HG03354 (cell line): ENCODE measurements around the gene TTLL1.
"Not testable (repeated sequence)": the region's sequence is repeated elsewhere in the genome, so short reads cannot be mapped to it uniquely, and the experiment has no call there.

Source experiments
- ATAC-seq: cut with Tn5 transposase; IDR thresholded peaks from one replicate; pipeline ENCODE4 v1.9.1; 2021; ENCODE audit warnings: mild to moderate bottlenecking; ENCODE audit not compliant: unreplicated experiment, poor library complexity, severe bottlenecking

TTLL1 gene

DNA sequence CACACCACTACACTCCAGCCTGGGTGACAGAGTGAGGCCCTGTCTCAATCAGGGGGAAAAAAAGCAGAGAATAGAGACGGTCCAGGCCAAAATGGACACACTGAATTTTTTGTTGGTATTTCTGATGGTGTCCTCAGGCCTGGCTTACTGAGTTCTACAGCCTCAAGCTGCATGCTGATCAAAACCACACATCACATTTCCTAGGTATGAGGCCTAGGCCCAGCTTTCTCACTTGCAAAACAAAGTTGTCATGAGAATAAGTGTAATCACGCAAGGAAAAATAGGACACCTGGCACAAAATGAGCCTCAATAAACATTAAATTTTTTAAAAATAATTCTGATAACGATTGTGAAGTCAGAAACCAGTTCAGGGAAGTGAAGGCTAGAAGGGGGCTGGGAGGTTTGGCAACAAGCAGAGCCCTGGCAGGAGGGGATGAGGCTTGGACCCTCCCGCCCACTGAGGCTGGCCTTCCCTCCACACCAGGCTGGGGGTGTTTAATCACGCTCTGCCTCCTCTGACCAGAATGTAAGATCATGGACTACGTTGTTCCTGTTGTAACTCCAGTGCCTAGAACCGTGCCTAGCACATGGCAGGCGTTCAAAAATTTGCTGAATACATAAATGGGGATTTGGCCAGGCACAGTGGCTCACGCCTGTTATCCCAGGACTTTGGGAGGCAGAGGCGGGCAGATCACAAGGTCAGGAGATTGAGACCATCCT is 92.4 kb downstream of the TTLL1 start:
- no peak for ATAC-seq

DNA sequence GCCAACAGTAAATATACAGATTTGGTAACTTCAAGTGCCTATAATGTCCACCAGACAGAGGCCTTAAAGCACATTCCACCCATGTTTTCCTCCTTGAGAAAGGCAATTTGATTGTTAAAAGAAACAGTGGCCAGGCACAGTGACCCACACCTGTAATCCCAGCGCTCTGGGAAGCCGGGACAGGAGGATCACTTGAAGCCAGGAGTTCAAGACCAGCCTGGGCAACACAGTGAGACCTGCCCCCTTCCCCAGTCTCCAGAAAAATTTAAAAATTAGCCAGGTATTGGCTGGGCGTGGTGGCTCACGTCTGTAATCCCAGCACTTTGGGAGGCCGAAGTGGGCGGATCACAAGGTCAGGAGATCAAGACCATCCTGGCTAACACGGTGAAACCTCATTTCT is 93.5 kb downstream of the TTLL1 start:
- not testable (repeated sequence) for ATAC-seq

- ATAC-seq = no peak
These were observed 94.2 kb downstream of the TTLL1 start for GRCh38 chr22:42994917-42995562.

- no peak for ATAC-seq
These were observed 94.8 kb downstream of the TTLL1 start for GRCh38 chr22:42994276-42994916.

GRCh38 chr22:42993651-42994275 is 95.4 kb downstream of the TTLL1 start:
- ATAC-seq = no peak

DNA sequence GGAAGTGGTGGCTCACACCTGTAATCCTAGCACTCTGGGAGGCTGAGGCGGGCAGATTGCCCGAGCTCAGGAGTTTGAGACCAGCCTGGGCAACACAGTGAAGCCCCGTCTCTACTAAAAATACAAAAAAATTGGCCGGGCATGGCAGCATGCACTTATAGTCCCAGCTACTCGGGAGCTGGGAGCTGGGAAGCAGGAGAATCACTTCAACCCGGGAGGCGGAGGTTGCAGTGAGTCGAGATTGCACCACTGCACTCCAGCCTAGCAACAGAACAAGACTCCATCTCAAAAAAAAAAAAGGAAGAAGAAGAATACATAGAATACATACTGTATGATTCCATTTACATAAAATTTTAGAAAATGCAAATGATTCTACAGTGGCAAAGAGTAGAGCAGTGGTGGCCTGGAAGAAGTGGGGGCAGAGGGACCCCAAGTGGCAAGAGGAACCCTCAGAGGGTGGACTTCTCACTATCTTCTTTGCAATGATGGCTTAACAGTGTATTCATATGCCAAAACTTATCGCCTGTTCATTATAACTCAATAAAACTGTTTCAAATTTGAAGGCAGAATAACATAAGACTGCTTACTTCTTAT is 96.2 kb downstream of the TTLL1 start:
- ATAC-seq = no peak

GRCh38 chr22:42992092-42992491 is 97.1 kb downstream of the TTLL1 start:
- ATAC-seq = no peak

GRCh38 chr22:42991010-42991651 is 98.1 kb downstream of the TTLL1 start:
- ATAC-seq = no peak

GRCh38 chr22:42990131-42990838 is 98.9 kb downstream of the TTLL1 start:
- ATAC-seq = no peak
